GM12892 (cell line): ENCODE data around the gene LSM2.

Source experiments
- POLR2A ChIP-seq: IDR thresholded peaks from 2 replicates; pipeline ENCODE4 v1.6.1; 2011; ENCODE audit warnings: low read depth, low read length, control low read depth
- POLR2AphosphoS5 ChIP-seq: IDR thresholded peaks from 2 replicates; pipeline ENCODE4 v1.6.1; 2011; ENCODE audit warnings: low read depth, low read length, control low read depth
- TAF1 ChIP-seq: IDR thresholded peaks from 2 replicates; pipeline ENCODE4 v1.6.1; 2011; ENCODE audit warnings: low read depth, mild to moderate bottlenecking, control low read depth, low read length, borderline replicate concordance

DNA sequence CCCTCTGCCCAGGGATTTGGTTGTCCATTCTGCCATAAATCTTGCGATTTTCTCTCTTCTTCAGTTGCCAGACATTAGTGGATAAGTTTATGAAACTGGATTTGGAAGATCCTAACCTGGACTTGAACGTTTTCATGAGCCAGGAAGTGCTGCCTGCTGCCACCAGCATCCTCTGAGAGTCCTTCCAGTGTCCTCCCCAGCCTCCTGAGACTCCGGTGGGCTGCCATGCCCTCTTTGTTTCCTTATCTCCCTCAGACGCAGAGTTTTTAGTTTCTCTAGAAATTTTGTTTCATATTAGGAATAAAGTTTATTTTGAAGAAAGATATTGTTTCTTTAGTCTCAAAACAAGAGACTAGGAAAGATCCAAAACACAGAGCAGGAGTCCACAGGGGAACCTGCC, 44.4 kb downstream of the LSM2 start, which contains the start of gene SAPCD1:
- TF ChIP-seq POLR2A (no peak), POLR2AphosphoS5 (no peak), TAF1 (no peak)
